ENCODE measurements around the gene MAML3.

MAML3 gene

DNA sequence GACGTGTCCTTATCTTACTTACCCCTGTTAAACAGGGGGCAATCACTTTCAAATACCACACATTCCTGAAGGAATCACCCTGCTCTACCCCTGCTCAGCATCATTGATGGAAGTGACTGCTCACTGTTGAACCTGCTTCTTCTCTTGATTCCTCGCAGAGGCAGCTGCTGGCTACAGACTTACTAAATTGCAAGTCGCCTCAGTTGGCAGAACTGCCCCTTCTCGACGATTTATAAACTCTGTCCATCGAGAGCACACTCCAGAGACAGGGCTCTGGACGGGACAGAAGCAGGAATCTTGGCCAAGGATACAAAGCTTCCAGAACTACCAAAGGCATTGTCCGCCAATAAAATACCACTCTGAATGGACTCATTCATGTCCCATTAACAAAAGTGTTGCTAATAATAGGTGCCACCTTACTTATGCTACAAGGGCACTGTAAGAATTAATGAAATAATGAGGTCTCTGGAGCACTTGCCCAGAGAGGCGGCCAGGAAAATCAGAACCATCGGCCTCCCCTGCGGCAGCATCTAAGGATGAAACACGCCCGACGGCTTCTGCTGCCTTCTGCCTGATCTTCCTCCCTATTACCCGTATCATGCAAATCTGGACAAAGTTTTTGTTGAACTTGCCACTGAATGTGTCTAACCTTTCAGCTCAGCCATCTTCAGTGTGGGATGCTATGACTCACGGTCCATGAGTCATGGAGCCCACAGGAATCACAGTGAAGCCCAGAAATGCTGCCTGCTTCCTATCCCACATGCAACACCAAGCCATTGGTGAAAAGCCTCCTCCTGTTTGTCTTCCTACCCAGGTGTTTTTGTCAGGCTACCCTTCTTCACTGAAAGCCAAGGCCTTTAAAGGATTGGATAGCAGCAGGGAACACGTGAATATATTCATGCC is 164.9 kb downstream of the MAML3 start:
- no peak for DNase-seq

DNA sequence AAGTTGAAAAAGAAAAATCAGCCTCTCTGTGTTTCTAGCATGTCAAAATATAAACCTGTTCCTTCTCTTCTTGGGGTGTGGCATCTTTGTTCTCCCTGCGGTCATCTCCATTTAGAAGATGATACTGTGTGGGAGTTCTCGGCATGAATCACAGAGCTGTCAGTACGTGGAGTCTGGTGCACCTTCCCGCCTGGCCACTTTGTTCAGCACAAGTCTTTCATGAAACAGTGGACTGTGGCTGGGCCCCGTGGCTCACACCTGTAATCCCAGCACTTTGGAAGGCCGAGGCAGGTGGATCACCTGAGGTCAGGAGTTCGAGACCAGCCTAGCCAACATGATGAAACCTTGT is 166.5 kb downstream of the MAML3 start:
- no peak for DNase-seq

DNA sequence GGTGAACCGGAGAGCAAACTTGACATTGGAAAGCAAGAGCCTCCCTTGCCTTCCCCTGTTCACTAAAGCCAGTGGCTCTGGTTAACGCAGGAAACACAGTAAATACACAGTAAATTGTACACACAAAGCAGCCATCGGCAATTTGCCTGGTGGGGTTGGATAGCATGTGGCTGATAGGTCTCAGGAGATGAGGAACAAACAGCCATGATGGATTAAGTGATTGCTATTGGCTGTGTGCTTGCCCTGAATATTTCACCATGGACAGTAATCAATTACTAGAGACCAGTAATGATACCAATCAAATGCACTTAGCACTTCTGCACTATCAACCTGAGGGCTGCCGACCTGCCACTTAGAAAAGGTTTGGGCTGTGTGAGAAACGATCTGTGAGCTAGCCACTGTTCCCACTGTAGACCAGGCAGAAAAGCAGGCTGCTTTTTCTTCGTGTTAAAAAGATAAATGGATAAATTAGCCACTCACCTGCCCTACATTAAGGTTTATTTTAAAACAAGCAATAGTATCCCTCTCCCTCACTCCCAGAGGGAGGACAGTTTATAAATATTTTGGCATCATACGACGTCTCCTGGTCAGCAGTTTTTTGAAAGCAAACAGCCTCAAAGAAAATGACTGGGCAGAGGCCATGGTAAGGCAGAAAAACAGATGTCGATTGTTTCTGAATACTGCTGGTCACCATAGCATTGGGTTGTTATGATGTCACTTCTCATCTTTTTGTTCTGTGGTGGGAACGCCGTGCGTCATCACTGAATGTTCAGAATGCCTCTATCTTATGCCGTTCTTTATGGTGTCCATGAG is 167.1 kb downstream of the MAML3 start:
- peak; percentile 69 for DNase-seq

DNA sequence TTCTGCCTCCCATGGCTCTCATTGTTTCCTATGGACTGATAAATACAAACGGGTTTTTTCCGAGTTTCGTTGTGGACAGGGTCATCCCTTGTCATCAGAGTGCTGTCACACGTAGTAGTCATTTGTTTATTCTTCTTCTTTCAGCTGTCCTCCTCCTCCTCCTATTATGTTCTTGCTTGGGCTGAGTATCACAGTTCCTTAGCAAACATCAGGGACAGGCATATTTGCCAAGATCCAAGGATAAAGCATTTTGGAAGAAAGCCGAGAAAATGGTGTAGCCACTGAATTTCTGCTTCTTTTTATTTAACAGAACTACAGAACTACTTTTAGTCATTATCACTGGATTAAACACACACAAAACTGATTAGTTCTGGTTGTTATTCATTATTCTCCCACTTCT is 167.9 kb downstream of the MAML3 start:
- no peak for DNase-seq

DNA sequence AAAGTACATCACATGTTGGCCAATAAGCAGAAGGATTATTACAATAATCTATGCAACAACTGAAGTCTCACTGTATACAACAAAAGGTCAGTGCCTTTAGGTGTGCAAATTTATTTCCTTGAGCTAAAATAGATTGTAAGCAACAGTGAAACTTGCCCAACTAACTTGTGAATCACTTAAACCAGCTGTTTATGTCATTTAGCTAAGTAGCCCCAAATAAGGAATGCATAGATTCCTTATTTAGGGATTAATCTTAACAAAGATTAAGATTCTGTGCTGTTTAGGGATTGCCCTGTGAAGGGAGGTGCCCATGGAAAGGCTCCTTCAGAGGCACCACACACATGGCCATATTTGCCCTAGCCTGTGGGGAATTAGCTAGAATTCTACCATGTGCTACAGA is 168.6 kb downstream of the MAML3 start:
- no peak for DNase-seq

DNA sequence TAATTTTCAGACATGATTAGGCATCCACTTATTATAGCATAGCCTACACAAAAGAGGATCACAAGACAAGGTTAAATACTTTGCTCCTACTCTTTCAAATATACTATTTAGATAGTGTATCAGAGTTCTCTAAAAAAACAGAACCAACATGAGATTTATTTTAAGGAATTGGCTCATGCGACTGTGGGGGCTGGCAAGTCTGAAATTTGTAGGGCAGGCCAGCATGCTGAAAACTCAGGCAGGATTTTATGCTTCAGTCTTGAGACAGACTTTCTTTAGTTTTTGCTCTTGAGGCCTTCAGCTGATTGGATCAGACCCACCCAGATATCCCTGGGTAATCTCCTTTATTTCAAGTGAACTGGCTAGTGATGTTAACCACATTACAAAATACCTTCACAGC is 169.5 kb downstream of the MAML3 start:
- DNase-seq: no peak

DNA sequence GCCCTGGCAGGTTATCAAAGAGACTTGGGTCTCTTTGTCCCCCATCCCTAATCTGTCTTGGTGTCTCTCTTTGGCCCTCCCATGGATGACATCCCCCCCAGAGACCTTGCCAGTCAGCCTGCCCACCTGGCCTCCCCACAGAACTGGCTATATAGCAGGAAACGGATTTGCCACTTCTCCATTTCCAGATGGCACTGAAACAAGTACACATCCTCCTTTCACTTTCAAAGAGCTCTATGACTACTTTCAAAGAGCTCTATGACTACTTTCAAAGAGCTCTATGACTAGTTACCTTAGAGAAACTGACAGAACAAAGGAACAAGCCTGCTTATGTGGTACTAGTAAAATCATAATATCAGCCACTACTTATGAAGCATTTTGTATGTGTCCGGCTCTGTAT is 175.3 kb downstream of the MAML3 start:
- DNase-seq: peak; percentile 31

DNA sequence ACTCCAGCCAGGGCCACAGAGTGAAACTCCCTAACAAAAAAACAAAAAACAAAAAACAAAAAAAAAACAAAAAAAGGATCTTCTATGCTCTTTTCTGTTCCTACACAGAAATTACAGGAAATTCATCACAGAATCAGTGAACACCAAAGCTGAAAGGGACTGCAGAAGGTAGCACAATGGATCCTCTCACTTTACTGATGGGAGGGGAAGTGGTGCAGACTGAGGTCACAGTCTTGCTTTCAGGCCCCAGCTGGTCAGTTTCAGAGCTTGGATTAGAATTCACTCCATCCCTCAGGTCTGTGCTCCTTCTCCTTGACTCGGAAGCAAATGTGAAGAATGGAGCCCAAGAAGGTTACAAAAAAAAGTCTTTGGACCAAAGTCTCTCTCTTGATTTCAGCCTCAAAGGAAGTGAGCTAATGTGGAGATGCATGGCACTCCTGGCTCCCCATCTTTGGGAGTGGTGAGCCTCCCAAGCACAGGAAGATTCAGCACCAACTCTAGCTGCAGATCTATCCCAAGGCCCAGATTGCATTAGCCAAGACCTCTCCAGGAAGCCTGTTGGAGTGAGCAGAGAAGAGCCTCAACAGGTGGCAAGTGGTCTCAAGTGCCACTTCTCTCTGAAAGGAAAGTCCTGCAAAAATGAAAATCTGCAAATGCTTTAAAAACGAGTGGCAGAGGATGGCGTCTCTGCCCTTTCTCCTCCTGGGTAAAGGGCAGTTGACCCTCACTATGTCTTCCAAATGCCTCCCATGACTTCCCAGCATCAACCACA is 176.0 kb downstream of the MAML3 start:
- DNase-seq: peak; percentile 21

DNA sequence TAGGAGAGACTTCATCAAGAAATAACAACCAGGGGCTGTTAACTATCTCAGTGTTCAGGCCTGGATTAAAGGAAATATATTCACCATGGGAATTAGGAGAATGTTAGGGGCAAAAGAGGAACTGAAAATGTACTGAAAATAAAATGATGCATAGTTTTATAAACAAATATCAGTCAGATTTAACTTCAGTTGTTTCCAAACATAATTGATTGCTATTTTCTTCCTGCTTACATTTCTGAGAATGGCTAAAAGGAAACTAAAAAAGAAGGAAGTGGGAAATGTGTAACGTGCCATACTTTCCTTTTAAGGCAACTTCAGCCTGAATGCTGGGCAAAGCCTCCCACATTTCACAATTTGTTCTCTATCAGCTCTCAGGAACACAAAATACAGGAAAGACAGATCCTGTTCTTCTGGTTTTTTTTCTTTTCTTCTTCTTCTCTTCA is 178.1 kb downstream of the MAML3 start:
- no peak for DNase-seq

DNA sequence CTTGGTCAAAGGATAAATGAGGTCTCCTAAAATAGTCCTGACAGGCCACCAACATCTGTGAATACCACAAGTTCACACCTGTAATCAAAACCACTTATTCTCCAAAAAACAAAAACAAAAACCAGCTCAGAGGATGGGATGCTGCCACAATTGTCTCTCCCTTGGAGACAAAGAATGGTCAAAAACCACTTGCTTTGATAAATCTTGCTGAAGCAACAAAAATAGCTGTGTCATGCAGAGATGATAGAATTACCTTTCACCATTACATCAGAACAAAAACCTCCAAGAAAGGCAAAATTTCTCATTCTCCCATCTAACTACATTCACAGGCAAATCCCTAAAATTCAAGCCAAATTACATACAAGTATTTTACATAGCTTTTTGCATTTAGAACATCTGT is 180.4 kb downstream of the MAML3 start:
- DNase-seq: no peak

DNA sequence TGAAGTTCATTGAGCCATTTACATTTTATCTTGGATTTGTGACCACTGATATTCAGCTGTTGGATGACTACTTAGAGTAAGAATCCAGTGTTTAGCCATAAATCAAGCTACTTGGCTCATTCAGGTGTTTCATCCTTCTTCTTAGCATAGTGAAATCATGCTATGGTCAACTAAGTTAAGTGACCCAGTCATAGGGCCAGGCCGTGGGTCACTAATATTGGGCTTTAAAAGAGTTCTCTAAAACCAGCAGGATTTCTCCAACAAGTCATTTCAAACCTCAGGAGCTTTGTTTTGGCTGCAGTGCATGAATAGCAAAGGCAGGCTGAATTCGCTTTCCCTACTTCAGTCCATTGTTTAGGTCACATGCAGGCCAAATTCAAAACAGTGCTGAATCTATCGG is 181.0 kb downstream of the MAML3 start:
- no peak for DNase-seq

DNA sequence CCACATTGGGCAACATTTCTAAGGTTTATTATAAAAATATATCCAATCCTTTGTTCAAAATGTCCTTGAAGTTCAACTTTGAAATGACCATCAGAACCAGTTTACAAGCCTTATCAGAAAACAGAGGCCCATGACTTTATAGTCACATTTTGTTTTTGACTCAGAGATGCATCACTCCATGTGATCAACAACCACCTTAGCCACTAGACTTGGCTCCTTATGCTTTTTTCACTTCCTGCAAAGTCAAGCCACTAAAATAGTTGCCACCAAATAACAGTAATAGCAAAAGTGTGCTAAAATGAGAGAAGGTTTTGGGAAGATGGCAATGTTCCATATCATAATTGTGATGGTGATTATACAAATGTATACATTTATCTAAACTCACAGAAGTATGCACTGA is 181.7 kb downstream of the MAML3 start:
- no peak for DNase-seq

DNA sequence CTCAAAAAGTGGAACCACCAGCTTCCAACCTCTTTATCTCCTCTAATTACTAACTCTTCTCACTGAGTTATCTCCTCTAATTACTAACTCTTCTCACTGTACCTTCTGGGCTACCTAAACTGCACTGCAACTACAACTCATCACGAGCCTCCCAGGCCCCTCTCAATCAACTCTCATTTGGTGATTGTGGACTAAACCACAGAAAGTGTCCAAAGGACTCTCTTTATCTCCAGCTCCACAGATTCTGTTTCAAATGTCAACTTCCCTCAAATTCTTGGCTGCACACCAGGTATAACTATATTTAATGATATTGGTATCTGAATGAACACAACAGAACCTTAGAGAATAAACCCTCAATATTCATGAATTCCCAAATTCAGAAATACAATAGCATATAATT is 182.9 kb downstream of the MAML3 start:
- no peak for DNase-seq

DNA sequence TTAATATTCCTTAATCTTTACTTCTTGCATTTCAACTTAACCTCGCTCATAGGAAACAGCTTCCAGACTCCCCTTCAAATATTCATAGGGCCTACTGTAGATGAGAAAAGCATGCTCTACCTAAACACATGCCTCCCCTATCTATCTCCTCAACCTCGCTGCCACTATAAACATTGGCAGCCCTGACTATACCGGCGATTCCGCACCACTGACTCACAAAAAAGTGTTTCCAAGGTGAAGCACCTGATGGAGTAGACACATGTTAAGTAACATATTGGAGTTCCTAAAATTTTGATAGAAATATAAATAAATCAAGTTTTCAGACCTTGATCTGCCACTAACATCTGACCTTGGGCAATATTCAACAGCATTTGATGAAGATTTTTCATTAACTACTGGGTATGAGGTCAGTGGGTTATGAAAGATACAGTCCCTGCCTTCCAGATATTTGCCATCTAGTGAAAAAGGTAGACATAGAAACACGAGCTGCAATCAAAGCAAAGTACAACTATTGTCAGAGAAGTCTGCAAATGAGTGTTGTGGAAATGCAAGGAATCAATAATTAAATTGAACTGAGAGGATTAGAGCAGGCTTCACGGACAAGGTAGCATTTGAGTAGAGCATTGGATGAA is 184.2 kb downstream of the MAML3 start:
- DNase-seq: peak; percentile 42

DNA sequence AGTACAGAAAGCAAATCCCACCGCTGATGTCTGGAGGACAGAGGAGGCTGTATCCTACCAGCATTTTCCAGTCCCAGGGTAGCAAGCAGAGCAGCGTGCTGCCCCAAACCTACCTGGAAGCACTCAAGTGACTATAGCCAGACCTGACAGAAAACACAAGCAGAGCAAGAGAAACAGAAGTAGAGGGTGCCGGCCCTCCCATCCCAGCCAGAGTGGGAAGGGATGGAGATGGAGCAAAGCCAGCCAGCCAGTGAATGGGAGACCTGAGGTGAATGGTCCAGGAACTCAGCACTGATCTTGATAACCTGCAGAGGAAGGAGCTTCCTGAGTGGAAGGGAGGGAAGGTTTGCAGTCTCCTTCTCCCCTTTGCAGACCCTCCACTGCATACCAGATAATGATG is 185.2 kb downstream of the MAML3 start:
- no peak for DNase-seq

DNA sequence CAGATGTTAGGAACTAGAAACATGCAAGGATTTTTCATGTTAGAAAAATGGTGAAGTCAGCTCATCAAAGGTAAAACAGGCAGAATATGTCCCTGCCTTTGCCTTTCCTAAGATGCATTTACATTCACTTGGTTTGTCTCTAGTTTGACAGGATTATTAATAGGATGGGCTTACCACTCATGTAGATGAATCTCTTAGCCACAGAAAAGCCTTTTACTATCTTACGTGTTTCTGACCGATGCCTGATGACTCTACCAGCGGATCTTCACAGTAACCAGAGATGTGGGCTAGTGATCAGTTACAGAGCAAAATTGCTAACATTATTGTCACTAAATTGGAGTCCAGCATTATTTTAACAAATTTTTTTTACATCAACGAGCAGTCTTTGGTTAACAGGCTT is 187.6 kb downstream of the MAML3 start:
- peak; percentile 64 for DNase-seq

DNA sequence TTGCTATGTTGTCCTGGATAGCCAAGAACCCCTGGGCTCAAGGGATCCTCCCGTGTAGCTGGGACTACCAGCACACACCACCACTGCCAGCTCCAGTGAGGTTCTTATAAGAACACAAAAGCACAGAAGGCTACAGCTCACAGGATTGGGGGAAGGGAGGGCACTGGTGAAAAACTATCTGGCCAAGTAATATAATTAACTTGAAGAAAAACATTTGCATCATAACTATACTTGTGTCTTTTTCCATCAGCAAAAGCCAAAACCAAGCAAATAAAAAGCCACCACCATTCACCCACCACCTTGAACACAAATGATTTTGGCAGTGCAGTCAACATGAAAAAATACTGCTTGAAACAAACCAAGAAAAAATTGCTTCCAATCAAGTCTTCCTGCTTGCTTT is 188.2 kb downstream of the MAML3 start:
- DNase-seq: peak; percentile 40

DNA sequence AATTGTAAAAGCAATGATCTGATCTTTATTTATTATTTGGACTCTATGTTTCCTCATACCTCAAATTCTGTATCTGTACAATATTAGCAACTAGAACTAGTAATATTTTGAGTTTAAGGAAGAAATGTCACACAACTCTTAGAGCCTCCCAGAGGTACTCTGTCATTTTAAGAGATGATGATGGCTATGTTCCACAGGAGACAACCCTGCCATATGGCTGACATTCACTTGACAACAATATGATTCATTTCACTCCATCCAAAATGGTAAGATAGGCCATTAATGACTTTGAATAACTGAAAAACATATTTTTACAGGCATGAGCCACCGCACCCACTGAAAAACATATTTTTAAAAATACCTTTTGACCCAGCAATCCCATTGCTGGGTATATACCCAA is 190.3 kb downstream of the MAML3 start:
- DNase-seq: no peak

DNA sequence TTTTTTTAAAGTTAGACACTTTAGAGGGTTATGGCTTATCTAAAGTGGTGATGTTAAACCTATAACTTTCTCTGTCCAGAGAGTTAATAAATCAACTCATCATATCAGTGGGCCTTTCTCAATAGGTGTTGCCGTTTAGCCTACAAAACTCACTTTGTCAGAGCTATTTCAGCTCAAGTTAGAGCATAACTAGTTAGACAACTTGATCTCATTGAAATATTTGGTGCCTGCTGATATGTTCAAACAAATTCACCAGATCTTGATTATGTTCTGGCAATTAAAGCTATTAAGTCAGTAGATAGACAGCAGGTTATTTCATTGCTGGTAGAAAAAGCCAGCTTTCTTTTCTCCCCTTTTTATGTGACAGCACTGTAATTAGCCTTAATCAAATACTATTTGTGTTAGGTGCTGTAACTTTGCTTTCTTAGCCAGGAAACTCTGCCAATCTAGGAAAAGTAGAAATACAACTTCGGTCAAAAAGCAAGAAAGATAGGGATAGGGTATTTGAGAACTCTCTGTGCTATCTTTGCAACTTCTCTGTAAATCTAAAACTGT is 191.8 kb downstream of the MAML3 start:
- DNase-seq: no peak

DNA sequence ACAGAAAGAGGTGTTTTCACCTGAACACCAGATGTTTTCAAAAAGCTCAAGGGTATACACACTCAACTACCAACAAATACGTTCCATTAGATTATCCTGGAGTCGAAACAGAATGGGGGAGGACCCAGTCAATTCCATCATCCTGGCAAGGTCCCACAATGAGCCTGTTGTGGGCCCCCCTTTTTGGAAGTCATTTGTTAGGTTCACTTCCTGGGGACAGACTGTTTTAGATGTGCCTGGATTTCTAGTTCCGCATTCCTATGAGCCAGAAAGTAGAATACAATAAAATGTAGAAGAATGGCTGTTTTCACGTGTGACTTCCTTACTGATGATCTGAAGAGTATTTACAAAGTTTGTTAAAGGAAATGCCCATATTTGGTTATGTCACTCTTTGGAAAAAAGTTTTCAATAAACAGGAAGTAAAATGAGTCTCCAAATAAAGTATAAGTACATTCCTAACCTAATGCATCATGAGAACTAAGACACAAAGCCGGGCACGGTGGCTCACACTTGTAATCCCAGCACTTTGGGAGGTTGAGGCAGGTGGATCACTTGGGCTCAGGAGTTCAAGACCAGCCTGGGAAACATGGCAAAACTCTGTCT is 192.5 kb downstream of the MAML3 start:
- no peak for DNase-seq

DNA sequence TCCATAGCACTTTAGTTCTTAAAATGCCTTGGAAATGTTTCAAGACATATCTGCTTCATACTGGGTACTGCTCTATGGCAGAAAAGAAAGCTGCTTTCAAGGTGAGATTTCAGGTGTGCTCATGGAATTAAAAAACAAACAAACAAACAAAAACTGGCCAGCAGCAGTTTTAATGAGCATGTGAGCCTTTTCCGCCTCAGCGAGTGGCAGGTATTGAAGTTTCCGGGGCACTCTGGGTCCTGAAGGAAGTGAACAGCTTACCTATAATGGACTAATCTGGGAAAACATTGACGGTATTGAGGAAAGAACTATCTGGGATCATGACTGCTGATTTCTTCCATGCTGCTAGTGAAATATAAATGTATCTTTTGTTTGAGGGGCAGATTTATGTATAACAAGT is 194.6 kb downstream of the MAML3 start:
- no peak for DNase-seq

DNA sequence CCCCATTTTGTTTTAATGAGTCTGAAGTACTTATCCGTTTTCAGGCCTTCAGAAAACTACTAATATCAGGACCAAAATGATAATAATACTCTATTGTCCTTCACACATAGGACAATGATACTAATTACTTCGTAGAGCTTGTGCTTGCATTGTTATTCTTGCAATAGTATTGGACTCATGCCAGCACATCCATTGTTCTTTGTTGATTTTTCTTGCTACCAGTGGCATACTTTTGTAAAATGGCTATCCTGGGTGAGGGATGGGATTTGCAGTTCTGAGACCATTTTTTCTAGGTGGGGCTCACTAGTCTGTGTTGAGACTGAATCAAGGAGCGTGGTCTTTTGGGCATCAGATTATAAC is 195.3 kb downstream of the MAML3 start:
- DNase-seq: peak; percentile 40
